ENCODE data around the gene WNT16.
"Not testable (repeated sequence)": the region's sequence is repeated elsewhere in the genome, so short reads cannot be mapped to it uniquely, and the experiment has no call there.

The WNT16 gene

DNA sequence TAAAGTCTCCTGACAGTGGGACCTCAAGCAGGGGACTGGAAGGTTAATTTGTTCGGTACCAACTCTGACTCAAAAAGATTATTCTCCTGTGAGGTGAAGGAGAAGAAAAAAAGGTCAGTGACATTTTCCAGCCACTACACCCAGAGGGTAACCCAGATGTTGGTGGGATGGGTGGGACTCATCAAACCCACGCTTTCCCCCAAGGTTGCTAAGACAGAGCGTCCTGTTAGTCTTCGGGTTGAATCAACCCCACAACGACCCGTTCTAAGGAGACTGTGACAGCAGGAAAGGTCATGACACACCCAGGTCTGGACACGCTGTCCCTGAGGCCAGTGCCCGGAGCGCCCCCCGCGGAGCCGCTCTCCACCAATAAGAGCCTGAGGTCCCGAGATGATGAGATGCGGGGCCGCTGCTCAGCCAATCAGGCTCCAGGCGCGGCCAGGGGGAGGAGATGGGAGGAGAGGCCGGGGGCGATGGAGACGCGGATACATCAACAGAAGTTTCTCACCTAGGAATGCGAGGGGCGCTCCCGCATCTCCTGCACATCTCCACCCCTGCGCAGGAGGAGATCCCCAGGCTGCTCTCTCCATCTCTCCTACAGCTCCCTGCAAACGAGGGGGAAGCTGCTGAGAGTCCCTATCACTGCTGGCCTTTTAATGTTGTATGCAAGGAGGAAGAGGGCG lies at the start of gene WNT16:
Gene WNT16 (plus strand): TSS at position 493 of the 683 bp plus-strand sequence. CDS start 293 bp downstream, outside the sequence.
- DNase-seq (ENCODE audit: low read depth): no peak

DNA sequence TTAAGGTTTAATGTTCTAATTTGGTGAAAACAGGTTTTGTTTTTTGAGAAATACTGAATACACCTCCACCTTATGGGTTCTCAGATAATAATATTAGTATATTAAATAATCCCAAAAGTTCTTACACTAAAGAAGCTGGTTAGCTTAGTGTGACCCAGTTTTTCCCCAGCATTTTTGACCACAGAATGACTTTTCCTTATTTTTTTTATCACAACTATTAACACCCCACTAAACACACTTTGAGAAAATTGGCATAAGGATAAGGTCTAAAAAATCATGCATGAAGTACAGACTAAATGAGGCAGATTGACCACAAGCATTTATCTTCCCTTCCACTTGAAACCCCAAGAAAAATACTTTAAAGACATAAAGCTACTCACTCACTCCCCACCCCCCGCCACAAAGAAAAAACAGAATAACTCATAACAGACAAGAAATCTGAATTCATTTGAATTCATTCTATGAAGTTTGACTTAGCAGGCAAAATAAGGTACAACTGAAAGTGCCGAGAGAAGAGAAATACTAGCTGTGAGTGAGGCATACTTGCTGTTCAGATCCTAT lies 49.7 kb upstream of the WNT16 start:
- DNase-seq (ENCODE audit: low read depth): no peak

DNA sequence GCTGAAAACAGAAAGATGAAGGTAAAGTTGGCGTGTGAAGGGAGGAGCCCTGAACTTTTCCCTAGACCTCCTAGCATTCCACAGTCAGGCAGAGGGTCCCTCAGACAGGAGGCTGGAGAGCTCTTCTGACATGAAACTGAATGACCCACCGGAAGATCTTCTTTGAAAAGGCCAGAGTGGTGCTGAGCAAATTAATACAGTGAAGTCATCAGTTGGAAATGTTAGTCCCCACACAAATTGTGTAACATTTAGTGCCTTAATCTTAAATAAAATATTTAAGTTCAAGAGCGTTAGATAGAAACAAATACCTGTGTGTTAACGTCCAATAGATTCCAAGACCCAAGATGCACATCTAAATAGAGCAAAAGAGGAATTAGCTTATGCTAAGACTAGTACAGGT lies 49.0 kb upstream of the WNT16 start:
- no peak for DNase-seq (ENCODE audit: low read depth)

GRCh38 chr7:121280656-121281055 lies 48.1 kb upstream of the WNT16 start:
- DNase-seq (ENCODE audit: low read depth): no peak

- no peak for DNase-seq (ENCODE audit: low read depth)
Observed at GRCh38 chr7:121282129-121282528, 46.7 kb upstream of the WNT16 start.

- DNase-seq (ENCODE audit: low read depth): no peak
Observed at GRCh38 chr7:121285066-121285667, 43.6 kb upstream of the WNT16 start.

DNA sequence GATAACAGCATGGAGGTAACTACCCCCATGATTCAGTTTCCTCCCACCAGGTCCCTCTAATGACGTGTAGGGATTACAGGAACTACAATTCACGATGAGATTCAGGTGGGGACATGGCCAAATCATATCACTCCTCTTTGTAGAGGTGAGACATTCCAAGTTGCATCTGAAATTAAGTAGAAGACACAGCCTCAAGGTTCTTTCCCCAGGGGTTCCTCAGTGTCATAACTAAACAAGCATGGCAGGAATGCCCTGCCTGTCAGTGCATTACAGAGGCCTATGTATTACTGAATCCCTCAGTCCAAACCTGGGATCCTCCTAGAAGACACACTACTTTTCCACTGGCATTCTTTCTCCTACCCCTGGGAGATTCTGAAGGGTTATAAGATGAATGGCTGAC lies 42.6 kb upstream of the WNT16 start:
- no peak for DNase-seq (ENCODE audit: low read depth)

- DNase-seq (ENCODE audit: low read depth): no peak
Observed at GRCh38 chr7:121286742-121287734, 41.8 kb upstream of the WNT16 start.

DNA sequence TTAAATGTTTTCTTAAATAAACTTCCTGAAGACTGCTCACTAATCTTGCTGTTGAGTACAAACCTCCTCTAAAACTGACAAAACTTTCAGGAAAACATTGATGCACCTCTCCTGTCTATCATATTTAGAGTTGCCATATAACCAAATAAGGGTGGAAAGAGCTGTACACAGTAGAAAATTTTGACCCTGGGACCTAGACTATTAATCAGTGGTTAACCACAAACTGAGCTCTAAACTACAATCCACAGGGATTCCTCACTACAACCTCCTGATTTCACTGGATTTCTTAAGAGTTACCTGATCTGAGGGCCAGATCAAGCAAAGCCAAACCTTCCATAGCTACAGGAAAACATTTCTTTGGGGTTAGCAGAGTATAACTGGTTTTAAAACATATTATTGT lies 39.9 kb upstream of the WNT16 start:
- DNase-seq (ENCODE audit: low read depth): no peak

DNA sequence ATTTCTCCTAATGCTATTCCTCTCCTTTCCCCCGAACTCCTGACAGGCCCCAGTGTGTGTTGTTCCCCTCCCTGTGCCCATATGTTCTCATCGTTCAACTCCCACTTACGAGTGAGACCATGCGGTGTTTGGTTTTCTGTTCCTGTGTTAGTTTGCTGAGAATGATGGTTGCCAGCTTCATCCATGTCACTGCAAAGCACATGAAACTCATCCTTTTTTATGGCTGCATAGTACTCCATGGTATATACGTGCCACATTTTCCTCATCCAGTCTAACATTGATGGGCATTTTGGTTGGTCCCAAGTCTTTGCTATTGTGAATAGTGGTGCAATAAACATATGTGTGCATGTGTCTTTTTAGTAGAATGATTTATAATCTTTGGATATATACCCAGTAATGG lies 38.9 kb upstream of the WNT16 start:
- DNase-seq (ENCODE audit: low read depth): not testable (repeated sequence)

DNA sequence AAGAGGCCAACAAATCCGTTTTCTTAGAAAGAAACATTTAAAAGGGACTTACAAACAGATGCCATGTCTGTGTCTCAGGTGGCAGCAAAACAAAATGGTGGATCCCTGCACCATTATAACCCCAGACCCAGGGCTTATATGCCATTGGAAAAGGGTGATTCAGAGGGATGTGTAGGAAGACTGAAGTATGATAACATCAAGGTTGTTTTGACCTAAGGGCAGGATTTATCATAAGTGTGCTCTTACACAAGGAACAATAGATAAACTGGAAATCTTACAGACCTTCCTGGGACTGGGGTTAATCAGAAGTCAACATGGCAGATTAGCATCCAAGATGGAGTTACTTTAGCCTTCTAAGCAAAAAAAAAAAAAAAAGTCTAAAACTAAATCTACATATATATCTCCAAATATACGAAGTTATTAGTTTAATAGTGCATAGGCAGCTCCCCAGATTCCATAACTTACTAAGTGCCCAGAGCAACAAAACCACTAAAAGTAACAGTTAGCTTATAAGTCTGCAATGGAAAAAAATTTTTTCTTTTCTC lies 34.3 kb upstream of the WNT16 start:
- no peak for DNase-seq (ENCODE audit: low read depth)

- DNase-seq (ENCODE audit: low read depth): no peak
Observed at GRCh38 chr7:121297843-121298242, 31.0 kb upstream of the WNT16 start.

GRCh38 chr7:121298831-121299239 lies 30.0 kb upstream of the WNT16 start:
- no peak for DNase-seq (ENCODE audit: low read depth)

GRCh38 chr7:121300685-121301420 lies 27.9 kb upstream of the WNT16 start:
- DNase-seq (ENCODE audit: low read depth): no peak

GRCh38 chr7:121301446-121302213 lies 27.2 kb upstream of the WNT16 start:
- DNase-seq (ENCODE audit: low read depth): no peak

DNA sequence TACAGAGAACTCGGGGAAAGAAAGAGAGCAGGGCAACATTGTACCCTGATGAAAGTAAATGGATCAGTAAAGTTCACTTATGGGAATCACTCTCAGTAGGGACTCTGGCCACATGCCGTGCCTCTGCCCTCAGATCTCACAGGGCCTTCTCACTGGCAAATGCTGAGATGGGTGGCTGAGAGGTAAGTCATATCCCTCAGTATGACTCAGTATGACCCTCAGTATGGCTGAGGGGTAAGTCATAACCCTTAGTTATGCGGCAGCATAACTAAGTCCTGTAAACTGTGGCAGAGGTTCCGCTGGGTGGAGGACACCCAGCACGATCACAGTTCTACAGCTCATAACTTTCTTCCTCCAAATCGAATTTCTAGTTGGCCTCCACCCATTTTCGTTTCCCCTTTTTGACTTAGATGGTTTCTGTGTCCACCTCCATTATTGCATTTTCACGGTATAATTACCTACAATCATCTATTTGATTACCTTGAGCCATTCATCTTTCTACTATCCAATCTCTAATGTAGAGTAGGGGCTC lies 26.5 kb upstream of the WNT16 start:
- no peak for DNase-seq (ENCODE audit: low read depth)

DNA sequence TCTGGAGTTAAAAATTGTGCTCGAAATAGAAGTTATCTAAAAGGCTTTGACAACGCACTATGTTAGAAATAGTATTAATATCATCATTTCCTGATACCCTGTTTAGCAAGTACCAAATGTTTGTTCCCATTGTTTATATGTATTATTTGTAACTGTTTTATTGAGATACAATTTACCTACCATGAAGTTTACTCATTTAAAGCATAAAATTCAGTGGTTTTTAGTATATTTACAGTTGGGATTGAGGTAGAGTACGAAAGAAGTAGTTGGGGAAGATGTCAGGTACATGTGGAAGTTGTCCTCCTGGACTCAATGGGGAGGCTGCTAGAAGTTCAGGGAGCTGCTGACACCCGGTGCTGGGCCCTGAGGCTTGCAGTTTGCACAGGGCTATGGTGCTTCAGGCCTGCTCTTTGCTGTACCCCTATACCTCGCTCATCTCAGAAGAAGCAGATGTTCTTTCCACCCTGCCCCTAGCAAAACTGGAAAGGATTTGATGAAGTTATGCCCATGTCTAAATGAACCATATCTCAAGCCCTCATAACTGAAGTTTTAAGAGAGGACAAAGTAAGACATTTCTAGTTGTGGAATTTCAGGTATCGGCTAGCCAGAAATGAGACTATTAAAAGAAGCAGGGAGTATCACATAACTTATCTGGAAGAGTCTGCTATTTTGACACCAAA lies 25.2 kb upstream of the WNT16 start:
- no peak for DNase-seq (ENCODE audit: low read depth)

DNA sequence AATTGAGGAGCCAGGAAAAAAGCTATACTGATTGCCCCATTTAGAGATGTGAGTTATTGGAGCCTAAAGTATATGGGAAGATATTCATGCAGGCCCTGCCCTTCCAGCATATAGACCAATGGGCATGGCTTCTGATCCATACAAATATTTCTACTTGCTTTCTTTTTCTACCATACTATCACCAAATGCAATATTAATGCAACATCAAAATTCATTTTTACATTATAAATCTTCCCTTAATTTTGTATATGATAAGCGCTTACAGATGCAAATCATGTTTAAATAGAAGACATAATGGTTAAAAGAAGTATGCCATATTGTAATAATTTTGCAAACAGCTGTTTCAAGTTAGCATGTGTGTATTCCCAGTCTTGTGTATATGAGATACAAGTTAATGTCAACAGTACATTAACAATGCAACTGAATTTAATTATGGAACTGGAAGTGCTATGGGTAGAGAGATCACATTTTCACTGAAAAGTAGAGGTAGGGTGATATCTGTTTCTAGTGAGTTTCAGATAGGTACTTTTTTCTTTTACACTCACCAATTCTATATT lies 24.6 kb upstream of the WNT16 start:
- no peak for DNase-seq (ENCODE audit: low read depth)

DNA sequence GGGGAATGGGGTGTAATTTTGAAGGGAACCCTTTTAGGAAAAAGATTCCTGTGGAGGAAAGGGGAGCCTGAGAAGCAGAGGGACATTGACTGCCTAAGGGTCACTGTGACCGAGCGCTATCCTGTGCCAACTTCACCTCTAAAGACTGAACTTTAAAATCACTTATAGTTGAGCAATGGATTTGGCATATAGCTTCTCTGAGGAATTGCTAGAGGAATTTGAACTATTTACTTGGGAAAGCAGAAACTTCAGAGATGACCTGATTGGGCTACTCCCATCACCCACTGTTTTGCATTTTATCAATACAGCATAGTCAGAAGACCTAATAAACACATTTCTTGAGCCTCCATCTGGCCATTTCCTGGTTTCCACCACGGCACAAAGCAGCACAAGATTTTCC lies 23.7 kb upstream of the WNT16 start:
- DNase-seq (ENCODE audit: low read depth): no peak

Measured in stimulated activated CD8-positive, alpha-beta memory T cell treated with anti-CD3 and anti-CD28 coated beads, Interleukin-7, amount 100 ng/mL, for 24 hours (primary cell).